Mesothelial cell of epicardium (in vitro differentiated cells): Measurements from ENCODE around the gene HNRNPA0. TPM values are rescaled to one million over a fixed set of nuclear protein-coding genes. Genes with fewer than 3 reads are reported as not detected.

Source experiments
- DNase-seq, 2 experiments: peaks; one replicate each; pipeline ENCODE4 v3.0.0; 2021; ENCODE audit warnings: low spot score in 2 of 2; ENCODE audit not compliant: unreplicated experiment in 2 of 2
- H3K27ac Mint-ChIP-seq: 2 replicates; pipeline ENCODE4 v1.8.0; 2021; ENCODE audit warnings: mixed read lengths
- H3K27me3 Mint-ChIP-seq: 2 replicates; pipeline ENCODE4 v1.8.0; 2021; ENCODE audit warnings: low read depth, mixed read lengths
- H3K36me3 Mint-ChIP-seq: 2 replicates; pipeline ENCODE4 v1.8.0; 2021; ENCODE audit warnings: mixed read lengths
- H3K4me1 Mint-ChIP-seq: 2 replicates; pipeline ENCODE4 v1.8.0; 2021; ENCODE audit warnings: mixed read lengths
- H3K4me3 Mint-ChIP-seq: 2 replicates; pipeline ENCODE4 v1.8.0; 2021; ENCODE audit warnings: mild to moderate bottlenecking, moderate library complexity, mixed read lengths
- H3K9me3 Mint-ChIP-seq: 2 replicates; pipeline ENCODE4 v1.8.0; 2021; ENCODE audit warnings: mixed read lengths
- CTCF ChIP-seq: fragments of 200-600 bp; sonication (generic); IDR thresholded peaks from one replicate; pipeline ENCODE4 v1.5.0; 2021; ENCODE audit warnings: antibody characterized with exemption; ENCODE audit not compliant: unreplicated experiment
- total RNA-seq: library from RNA; stranded (reverse); gene quantifications from 3 replicates; pipeline ENCODE4 v1.2.1, GENCODE V29; 2021

HNRNPA0 gene
- total RNA-seq, 1 donor from 2014 or later = 68.6 TPM

- Mint-ChIP-seq H3K4me3 (no peak overlapping the region), H3K27ac (no peak overlapping the region), H3K27me3 (no peaks in the 10 kb centered on the region), H3K36me3 (peaks cover 5% of the 10 kb centered on the region), H3K4me1 (peaks cover 5% of the 10 kb centered on the region), H3K9me3 (peaks cover 10% of the 10 kb centered on the region)
- no peak for DNase-seq
- TF ChIP-seq CTCF = no peak
Observed at GRCh38 chr5:137739737-137740136, 14.4 kb downstream of the HNRNPA0 start.

GRCh38 chr5:137738947-137739346, 15.2 kb downstream of the HNRNPA0 start:
- H3K27ac Mint-ChIP-seq = no peak overlapping the region
- TF ChIP-seq CTCF = no peak
- H3K9me3 Mint-ChIP-seq = peaks cover 10% of the 10 kb centered on the region
- H3K36me3 Mint-ChIP-seq = peaks cover 5% of the 10 kb centered on the region
- no peaks in the 10 kb centered on the region for H3K27me3 Mint-ChIP-seq
- DNase-seq = no peak
- no peak overlapping the region for H3K4me3 Mint-ChIP-seq
- H3K4me1 Mint-ChIP-seq = peaks cover 5% of the 10 kb centered on the region

- Mint-ChIP-seq H3K9me3 (peaks cover 10% of the 10 kb centered on the region), H3K36me3 (peaks cover 5% of the 10 kb centered on the region), H3K4me1 (peaks cover 14% of the 10 kb centered on the region), H3K27ac (no peak overlapping the region), H3K27me3 (no peaks in the 10 kb centered on the region), H3K4me3 (no peak overlapping the region)
- TF ChIP-seq CTCF = no peak
- no peak for DNase-seq
Observed at GRCh38 chr5:137737349-137738131, 16.6 kb downstream of the HNRNPA0 start.

- Mint-ChIP-seq H3K9me3 (peaks cover 10% of the 10 kb centered on the region), H3K4me3 (no peak overlapping the region), H3K27me3 (no peaks in the 10 kb centered on the region), H3K36me3 (peaks cover 5% of the 10 kb centered on the region), H3K4me1 (peaks cover 9% of the 10 kb centered on the region), H3K27ac (no peak overlapping the region)
- TF ChIP-seq CTCF = no peak
- no peak for DNase-seq
Observed at GRCh38 chr5:137736496-137736895, 17.7 kb downstream of the HNRNPA0 start.

- no peak for TF ChIP-seq CTCF
- Mint-ChIP-seq H3K9me3 (peaks cover 10% of the 10 kb centered on the region), H3K27me3 (no peaks in the 10 kb centered on the region), H3K4me3 (no peak within 1 kb of the TSS), H3K27ac (no peak within 1 kb of the TSS), H3K4me1 (peaks cover 9% of the 10 kb centered on the region), H3K36me3 (peaks cover 5% of the 10 kb centered on the region)
- peak; percentile 40 to 61 for DNase-seq
Observed at GRCh38 chr5:137735555-137736284, 18.4 kb downstream of the HNRNPA0 start, which contains the start of gene KLHL3. Gene KLHL3 (minus strand): TSS chr5:137736089. CDS start chr5:137735646, 443 bp downstream.
